Stimulated activated CD8-positive, alpha-beta memory T cell treated with anti-CD3 and anti-CD28 coated beads, Interleukin-4, amount 100 ng/mL, for 48 hours (primary cell): ENCODE data around the gene HSPA9.
A peak's percentile ranks its signal among the peaks of the same experiment; 100 is the strongest.

ENCODE experiments used
- DNase-seq: peaks from one replicate; pipeline ENCODE4 v3.0.0-alpha.2; 2020

Gene HSPA9

DNA sequence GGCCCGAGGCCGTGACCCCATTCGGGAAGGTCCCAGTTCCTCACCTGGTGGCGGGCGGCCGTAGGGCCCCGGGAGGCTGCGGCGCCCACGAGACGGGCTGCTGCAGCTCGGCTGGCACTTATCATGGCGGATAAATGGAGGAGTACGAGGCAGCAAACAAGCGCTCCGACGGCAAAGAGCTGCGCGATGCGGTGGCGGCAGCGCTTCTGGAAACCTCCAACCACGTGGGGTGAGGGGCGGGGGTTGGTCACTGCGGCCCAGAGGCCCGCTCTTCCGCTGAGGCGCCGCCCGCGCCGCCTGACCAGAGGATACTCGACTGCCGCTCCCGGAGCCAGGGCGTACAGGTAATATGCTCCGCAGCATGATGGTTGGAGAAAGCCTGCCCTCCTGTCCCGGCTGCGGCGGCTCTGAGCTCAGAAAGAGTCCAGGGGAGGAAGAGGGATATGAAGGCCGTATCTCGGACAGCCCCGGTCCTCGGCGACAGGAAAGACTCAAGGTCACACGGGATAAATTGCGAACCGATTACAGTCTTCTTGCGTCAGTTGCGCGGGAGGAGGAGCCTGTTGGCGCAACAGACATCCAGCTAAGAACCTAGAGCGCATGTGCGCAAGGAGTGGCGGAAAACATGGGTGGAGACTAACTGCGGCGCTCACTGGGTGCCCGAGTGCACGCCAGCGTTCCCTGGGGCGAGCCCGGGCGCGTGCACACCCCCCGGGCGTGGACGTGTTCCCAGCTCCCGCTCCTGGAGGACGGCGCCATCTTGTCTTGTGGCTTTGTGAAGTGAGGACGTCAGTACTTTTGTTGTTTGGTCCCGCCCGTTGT is at the start of gene HSPA9:
TSS of gene HSPA9 (minus strand) at position 208 of the 822 bp plus-strand sequence. CDS start at position 125, 83 bp downstream.
- DNase-seq, result peak; percentile 97

DNA sequence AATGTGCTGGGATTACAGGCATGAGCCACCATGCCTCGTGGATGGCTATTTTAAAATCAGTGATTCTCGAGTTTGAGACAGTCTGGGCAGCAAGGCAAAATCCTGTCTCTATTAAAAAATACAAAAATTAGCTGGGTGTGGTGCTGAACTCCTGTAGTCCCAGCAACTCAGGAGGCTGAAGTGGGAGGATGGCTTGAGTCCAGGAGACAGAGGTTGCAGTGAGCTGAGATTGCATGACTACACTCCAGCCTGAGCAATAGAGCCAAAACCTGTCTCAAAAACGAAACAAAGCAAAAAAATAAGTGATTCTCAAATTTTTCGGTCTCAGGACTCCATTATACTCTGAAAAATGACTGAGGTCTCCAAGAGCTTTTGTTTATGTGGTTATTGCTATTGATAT is 47.9 kb upstream of the HSPA9 start:
- DNase-seq, result no peak

DNA sequence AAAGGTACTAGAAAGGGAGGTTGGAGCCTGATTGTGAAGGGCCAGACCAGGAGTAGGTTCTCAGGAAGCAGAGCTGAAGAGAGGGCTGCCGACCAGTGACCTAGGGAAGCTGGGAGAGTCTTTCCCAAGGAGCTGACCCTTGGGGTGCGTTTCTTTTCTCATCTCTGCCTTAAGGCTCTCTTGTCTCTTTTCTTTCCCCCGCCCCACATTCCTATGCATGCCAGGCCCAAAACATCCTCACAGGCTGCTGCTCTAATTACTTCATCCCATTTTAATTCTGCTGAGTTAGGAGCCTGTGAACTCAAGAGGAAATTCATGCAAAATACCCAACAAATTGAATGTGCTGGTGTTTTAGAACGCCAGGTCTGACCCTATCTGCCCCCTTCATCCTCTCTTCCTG is 46.9 kb upstream of the HSPA9 start:
- no peak for DNase-seq

DNA sequence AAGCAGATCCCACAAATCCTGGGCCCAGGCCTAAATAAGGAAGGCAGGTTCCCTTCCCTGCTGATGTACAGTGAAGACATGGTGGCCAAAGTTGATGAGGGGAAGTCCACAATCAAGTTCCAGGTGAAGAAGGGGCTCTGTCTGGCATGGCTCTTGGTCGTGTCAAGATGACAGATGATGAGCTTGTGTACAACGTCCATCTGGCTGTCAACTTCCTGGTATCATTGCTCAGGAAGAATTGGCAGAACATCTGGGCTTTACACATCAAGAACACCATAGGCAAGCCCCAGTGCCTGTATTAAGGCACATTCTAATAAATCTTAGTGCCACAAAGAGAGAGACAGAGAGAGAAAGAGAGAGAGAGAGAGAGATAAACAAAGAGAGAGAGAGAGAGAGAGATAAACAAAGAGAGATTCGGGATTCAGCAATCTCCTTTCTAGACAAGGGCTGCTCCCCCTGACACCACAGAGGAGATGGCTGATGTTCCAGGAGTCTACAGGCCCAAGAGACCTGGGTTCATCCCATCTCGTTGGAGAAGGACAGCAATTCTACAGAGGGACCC is 45.5 kb upstream of the HSPA9 start:
- DNase-seq, result no peak

DNA sequence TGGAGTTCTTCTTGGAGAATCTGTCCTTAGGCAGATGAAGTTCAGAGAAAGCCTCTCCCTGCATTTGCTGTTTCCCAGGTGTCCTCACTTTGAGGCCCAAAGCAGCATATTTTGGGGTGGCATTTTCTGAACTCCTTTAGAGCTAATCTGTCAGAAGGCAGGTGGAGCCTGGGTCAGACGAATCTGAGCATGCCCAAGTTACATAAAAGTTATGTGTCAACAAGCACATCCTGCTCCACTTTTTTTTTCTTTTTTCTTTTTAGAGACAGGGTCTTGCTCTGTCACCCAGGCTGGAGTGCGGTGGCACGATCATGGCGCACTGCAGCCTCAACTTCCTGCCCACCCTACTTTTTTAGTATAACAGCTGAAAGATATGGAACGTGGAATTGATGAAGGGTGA is 41.3 kb upstream of the HSPA9 start:
- DNase-seq, result no peak

DNA sequence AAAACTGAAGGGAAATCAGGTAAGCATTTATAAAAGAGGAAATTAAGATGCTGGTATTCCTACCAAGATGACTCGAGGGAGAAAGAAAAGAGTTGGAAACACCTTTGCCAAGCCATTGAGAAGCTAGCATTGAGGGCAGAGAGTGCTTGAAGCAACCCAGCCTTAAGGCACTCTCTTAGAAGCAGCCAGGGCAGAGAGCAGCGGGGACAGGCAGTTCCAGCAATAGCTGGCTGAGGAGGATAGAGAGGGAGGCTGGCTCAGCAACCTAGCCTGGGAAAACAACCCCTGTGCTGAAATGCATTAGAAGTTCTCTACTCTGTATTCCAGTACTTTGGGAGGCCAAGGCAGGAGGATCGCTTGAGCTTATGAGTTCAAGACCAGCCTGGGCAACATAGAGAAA is 40.3 kb upstream of the HSPA9 start:
- DNase-seq, result no peak

DNA sequence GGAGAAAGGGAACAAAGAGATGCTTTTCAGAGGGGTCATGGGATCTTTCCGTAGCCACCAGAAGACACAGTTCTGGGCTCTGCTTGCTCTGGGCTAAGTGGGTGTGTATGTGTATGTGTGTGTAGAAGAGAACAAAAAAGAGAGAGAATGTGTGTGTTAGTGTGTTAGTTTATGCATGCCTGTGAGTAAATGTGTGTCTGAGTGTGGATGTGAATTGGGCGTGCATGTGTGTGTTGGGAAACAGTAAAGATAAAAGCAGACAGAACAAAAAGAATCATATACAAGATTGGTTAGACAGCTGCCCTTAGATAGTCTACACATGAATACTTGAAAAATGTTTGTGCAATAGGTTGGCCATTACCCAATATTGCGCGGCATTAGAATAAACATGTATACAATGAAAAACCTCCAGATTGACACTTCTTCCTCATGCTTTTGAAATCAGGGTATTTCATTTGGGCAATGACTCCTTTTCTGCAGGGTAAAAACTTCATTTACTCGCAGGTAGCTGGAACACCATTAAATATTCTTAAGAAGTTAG is 36.5 kb upstream of the HSPA9 start:
- no peak for DNase-seq

DNA sequence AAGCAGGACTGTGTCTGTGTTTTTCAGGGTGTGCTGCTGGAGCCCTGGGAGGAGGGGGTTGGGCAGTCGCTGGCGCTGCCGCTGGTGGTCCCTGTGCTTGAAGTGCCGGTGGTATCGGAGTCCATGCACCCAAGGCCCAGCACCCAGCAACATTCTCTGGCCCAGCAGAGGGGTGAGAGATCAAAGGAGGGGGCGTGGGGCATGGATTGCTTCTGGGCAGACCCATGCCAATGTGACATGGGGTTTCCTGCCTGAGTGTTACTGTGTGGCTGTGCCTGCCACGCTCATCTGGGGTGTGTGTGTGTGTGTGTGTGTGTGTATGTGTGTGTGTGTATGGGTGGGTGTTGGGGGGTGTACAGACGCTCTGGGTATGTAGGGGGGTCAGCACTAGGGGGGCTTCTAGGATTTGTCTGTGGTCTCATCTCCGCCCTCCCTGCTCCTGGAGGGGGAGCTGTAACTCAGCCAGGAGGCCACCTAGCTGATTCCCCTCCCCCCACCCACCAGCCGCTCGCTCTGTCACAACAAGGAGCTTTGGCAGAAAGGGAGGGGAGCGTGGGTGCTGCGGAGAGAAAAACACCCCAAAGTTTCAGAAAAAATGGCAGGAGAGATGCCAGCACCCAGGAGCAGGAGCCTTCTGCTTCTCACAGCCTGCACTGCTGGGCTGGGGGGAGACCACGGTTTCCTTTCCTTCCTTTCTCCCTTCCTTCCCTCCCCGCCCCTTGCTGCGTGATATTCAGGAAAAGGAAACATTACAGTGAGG is 35.9 kb upstream of the HSPA9 start:
- DNase-seq, result peak; percentile 28

DNA sequence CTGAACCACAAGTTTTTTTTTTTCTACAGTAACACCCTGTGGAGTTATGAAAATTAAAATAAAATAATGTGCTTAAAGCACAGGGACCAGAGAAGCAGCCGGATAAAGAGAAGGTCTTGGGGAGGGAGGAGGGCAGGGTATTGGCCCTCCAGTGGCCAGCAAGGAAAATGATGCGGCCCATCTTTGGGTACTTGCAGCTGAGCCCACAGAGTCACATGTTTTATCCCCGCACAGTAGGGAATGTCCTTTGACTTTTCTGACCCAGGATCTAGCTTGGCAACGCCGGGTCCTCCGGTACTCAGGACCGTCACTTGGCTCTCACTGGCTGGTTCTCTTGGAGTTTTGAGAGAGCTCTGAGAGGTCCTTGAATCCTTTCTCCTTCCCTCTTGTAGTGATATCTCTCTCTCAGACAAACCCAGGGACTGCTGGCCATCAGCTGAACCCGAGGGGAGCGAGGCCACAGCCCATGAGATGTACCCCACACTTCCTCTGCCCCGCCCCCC is 35.3 kb upstream of the HSPA9 start:
- DNase-seq, result no peak

DNA sequence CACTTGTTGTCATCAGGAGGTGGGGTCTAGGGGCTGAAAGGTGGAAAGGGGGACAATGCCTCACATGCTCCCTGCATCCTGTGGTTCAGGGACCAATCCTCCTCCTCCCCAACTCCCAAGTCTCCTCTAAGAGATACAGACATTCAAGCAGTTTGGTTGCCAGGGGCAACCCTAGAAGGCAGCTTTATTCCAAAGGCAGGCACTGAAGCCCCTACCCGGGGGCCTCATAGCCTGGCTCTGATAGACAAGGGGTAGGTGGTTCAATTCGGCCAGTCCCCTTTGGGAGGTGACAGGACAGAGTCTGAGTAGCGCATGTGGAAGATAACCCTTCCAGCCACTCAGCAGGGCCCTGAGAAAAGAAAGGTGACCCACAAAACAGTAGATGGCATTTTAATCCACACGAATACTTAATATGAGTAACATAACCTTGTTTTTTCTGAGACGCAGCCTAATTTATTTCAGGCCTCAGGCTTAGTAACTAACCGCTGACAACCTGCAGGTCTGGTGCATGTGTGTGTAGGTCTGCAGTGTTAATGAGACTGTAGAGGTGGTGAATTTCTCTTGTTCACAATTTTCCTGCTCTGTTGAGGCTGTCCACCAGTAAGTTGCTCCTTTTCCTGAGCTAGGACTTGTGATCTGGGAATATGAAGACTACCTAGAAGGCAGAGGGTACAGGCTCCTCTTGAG is 31.3 kb upstream of the HSPA9 start:
- no peak for DNase-seq

DNA sequence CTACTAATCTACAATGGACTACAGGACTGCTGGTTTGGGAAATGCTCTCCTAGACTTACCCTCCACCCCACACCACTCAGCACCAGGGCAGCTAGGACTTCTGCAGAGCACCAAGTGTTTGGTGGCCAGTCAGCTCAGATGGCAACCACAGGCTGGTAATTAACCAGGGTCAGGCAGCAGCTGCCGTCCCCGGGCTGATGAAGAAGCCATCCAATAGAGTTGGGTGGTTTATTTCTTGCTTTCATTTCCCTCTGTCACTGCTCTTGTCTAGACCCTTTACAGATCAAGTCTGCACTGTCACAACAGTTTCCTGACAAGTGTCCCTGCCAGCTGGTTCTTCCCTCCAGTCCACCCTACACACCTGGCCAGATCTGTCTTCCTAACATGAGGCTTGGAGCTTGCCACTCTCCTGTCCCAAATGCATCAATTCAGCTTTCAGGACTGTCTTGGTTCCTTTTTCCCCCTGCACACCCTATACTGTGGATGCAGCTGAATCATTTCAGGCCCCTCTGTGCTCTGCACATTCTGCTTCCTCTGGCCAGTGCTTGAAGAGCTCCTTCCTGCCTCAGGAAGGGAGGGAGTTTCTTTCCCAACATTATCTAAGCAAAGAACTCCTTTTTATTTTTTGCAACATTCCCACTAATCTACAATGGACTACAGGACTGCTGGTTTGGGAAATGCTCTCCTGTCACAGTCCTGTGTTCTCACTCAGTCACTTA is 30.2 kb upstream of the HSPA9 start:
- DNase-seq, result no peak

DNA sequence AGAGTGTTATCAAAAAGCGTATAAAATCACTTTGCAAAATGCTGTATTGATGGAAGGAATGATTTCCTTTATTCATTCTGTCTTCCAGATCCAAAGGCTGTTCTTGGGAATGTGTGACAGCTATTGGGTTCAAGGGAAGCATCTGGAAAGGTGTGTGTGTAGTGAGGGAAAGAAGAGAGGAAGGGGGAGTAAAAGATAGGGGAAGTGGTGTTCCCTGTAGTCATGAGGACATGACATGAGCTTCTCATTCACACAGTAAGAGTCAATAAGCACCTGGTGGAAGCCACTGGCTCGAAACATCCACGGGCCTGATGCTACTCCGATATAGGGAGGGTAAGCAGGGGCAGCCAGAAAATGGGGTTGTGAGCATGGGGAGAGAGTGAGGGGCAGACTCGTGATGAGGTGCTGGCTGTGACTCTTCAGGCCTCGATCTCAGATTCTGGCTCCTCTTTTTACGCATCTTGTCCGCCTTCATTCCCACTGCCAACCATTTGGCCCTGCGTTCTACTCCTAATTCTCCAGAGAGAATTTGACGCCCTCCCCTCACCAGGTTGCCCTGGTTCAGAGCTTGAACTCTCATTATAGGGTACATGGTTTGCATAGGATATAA is 29.1 kb upstream of the HSPA9 start:
- no peak for DNase-seq

DNA sequence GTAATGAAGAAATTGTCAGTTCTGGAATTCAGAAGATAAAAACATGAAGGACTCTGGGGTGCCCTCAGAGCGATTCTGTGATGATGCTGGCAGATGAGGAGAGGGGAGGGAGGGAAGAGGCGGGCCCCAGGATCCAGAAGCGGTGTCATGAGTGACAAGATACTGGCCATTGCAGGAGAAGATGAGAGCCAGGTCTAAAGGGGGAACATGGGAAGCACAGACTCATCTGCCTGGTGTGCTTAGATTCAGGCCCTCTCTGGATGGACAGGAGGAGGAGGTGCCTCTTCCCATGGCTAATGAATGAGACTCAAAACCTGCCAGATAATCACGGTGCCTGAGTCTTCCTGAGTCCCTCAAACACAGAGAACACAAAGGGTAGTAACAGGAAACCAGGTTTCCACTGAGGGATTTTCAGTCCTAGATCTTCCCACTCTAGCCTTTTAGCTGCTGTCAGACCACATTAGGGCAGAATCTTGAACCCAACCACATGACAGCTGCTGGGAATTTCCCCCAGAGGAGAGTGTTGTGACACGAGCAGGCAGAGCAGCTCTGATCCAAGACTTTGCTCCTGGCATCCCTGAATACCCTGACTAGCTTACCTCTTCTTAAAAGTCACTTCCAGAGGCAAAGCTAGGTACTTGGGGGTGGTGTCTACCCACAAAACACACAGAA is 28.2 kb upstream of the HSPA9 start:
- DNase-seq, result peak; percentile 43

DNA sequence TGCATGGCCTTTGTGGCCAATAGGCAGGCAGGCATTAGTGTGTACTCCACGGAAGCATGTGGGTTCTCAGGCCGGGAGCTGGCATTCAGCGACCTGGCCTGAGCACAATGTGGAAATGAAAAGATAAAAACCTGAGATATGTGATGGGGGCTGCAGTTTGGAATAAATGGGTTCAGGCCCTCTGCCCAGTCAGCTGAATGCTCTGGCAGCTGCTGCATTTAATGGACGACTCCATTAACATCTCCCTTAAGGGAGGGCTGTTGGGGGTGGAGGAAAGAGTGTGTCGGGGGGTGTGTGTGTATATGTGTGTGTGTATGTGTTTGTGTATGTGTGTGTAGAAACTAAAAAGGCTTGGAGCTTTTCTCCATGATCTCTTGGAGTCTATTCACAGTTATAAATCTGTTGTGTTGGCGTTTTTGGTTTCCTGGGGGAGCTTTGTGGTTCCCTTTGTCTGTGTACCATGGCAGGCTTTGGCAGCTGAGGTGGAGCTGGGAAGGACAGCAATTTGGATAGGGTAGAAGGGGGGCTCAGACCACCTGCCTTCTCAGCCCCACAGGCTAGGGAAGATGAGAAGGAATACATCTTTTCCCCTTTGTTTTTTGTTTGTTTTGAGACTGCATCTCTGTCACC is 27.3 kb upstream of the HSPA9 start:
- no peak for DNase-seq

DNA sequence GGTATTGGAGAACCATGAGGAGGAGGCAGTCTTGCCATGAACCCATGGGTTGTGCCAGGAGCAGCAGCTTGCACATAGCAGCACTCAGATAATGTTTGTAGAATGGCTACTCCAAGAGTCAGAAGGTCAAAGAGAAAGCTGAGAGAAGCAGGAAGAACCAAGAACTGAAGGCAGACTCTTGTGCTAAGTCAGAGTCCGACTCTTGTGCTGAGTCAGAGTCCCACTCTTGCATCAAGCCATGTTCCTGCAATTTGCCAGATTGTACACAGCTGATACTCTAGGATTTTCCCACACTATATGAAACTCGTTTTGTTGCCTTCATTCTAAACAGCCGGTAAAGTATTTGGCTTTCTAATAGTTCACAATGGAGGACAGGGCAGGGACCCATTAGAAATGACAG is 26.2 kb upstream of the HSPA9 start:
- DNase-seq, result no peak

DNA sequence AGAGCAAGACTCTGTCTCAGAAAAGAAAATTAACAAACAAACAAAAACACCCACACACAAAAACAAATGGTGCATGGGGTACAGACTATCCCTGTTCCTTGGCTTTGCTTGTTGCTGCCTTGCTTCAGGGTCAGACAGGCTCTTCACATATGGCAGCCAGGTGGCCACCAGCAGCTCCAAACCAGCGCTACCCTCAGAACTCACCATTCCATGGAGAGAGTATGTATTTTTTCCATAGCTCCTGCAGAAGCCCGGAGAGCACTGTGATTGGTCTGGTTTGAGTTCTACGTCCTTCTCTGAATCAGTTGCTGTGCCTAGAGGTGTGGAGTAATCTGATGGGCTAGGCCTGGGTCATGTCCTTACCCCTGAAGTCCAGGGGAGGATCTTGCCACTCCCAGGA is 25.2 kb upstream of the HSPA9 start:
- DNase-seq, result no peak

DNA sequence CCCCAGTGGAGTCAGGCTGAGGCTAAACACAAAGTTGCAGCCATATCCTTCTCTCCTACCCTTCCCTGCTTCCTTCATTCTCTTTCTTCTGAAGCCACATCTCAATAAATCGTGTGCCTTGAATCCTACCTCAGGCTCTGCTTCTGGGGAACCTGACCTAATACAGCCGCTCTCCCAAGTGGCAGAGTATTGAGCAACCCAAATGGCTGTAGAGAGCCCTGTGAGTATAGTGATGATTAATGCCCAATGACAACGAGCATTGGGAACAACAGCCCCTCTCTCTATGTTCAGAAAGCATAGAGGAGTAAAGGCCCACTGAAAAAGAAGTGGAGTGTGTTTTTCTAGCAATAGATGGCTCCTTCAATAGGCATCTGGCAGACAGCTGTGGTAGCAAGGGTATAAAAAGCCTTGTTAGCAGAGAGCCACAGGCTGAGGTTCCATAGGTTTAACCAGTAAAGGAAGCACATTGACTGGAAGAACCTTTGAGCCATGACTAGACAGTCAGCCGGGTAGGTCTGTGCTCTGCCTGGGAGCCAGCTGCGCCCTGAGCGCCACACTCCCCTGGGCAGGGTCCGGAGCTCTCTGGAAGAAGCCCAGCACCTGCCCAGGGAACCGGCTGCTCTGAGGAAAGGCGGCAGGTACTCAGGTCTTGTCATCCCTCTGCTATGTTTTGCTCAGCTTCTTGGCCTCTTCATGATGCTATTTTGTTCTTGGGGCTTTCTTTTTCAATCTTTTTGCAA is 22.6 kb upstream of the HSPA9 start:
- no peak for DNase-seq

DNA sequence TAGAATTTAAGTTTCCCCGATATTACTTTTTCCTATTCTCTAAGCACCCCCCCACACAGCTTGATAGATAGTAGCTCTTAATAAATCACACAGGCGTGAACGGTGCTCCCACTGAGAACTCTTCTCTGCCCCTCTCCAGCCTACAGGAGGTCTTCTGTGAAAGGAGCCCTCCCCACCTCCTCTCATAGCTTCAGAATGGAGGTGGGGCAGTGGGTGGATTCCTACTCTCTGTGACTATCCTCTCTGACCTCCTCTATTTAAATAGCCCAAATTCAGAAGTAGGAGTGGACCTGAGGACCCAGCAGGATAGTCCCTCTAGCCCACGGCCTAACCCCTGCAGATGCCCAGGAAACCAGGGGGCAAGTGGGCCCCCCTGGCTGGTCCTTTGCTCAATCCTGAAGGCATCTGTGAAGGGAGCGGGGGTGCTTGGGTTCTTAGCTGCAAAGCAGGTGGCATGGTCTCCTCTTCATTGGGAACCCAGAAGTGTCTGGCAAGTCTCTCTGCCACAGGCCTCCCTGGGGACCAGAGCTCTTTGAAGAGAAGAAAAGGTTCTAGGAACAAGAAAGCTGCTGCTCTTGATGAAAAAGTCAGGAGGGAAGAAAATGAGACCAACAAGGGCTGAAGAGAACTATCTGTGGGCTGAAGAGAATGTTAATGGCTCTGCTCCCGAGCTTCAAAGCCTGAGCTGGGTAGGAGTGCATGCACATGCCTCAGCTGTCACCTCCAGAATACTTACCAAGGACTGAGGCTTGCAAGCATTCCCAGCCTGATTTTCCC is 21.1 kb upstream of the HSPA9 start:
- DNase-seq, result no peak

DNA sequence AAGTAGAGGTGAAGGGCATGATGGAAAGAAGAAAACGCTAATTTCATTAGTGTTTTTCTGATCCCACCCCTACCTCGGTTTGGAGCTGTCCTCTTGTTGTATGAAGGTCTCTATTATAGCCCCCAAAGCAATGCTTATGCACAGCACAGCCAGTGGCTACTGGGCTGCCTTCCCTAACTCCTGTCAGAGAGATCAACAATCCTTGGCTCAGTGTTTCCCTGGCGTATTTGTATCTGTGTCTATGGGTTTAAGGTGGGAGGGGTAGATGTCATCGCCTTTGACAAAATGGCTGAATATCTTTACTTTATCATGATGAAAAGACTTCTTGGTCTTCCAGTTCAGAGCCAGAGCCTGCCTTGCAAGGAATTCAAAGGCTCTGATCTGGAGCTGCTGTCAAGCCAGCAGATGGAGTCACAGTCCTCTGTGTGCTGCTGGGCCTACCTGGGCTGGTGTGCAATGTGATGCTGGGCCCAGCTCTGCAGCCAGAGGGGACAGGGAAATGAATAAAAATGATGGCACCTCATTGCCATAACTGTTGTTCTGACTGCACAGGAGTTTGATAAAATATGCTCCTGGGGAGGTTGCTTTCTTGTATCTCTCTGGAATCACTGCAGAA is 20.1 kb upstream of the HSPA9 start:
- DNase-seq, result no peak
